WI38 (cell line): ENCODE results near the gene COL13A1.

Source experiments
- H3K4me3 ChIP-seq: 2 replicates; pipeline ENCODE4 v1.5.1; 2011; ENCODE audit warnings: low read depth, mild to moderate bottlenecking, control low read depth, low read length
- TF ChIP-seq, protein P1 (sequence below): IDR thresholded peaks from 2 replicates; pipeline ENCODE4 v1.5.1; 2012; ENCODE audit warnings: low read depth, mild to moderate bottlenecking, control low read depth, low read length

COL13A1 gene

DNA sequence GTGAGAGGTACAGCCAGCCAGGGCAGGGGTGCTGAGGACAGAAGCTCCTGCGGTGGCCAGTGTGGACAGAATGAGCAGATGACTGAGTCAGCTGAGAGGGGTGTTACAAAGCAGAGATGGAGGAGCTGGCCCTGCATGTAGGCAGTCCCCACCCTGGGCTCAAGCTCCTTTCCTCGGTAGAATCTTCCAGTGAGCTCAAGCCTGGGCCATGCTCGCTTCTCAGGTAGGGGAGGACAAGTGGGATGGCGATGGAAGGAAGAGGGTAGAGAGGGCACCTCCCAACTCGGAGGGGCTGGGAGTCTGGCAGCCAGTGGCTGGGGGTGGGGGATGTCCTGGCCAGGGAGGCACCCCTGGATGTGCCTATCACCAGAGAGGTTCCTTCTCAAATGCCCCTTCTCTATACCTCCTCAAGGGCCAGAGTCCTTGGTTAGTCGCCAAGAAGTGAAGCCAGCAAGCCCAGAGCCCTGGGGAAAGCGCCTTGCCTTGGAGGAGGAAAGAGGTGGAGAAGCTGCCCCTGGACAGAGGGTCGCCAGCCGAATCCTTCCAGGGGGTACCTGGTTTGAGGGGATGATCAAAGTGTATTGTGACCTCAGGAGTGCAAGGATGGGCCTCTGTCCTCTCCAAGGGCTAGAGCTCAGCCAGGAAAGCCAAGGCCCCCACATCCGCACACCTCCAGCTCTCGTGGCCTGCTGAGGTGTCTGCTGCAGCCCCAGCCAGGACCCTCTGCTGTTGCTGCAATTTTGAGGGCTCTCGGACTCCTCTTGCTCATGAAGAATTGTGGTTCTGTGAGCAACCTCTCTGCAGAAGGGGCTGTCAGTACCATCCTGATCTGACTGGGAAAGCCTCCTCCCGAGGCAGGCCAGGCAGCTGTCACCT is 162.4 kb downstream of the COL13A1 start:
- TF ChIP-seq, protein P1, sequence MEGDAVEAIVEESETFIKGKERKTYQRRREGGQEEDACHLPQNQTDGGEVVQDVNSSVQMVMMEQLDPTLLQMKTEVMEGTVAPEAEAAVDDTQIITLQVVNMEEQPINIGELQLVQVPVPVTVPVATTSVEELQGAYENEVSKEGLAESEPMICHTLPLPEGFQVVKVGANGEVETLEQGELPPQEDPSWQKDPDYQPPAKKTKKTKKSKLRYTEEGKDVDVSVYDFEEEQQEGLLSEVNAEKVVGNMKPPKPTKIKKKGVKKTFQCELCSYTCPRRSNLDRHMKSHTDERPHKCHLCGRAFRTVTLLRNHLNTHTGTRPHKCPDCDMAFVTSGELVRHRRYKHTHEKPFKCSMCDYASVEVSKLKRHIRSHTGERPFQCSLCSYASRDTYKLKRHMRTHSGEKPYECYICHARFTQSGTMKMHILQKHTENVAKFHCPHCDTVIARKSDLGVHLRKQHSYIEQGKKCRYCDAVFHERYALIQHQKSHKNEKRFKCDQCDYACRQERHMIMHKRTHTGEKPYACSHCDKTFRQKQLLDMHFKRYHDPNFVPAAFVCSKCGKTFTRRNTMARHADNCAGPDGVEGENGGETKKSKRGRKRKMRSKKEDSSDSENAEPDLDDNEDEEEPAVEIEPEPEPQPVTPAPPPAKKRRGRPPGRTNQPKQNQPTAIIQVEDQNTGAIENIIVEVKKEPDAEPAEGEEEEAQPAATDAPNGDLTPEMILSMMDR, result no peak

DNA sequence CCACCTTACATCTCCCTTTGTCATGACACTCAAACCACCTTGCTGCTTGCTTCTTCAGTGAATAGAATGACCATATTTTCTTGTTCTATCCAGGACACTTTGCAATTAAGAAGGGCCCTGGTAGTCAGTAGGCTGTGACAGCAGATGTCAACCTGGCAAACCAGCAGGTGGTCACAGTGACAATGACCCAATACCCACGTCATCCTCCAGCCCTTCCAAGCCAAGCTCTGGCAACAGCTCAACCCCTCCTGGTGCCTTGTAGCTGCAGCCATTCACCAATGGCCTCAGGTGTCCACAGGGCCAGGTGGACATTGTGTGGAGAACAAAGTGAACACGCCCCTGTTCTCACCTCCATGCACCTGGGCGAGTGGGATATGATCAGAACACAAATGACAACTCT is 163.4 kb downstream of the COL13A1 start:
- no peak overlapping the region for H3K4me3 ChIP-seq
- TF ChIP-seq, protein P1, result no peak

More for the DNA sequence above, 162.4 kb downstream of the COL13A1 start:
- H3K4me3 ChIP-seq, result no peak overlapping the region

DNA sequence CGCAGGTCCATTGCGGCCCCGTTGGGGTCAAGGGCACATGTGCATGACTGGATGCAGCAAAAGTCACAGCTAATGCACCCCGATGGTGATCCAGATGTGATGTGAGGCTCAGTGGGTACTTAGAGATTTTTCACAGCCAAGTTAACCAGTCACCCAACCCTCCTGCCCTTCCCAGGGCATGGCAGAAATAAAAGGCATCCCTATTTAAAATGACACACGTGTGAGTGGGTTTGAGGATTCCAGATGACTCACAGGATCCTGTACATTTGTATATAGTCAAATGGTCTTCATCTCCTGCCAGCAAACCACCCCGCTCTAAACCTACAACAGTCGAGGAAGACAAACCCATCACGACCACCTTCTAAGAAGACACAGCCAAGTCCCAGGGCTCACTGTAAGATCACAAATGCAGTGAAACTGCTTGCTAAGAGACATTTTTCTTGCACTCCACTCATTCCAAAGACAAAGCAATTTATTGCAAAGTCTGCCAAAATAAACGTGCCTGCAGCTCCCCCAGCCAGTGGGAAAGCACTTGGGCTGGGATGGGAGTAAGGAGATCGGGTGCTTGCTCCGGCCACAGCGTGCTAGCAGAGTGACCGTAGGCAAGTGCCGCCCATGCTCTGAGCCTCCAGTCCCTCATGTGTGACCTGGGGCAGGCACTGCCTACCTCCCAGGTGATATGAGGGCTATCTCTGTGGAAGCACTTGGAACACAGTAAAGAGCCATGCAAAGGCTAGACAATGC is 164.4 kb downstream of the COL13A1 start:
- H3K4me3 ChIP-seq, result no peak overlapping the region
- TF ChIP-seq, protein P1, result no peak

DNA sequence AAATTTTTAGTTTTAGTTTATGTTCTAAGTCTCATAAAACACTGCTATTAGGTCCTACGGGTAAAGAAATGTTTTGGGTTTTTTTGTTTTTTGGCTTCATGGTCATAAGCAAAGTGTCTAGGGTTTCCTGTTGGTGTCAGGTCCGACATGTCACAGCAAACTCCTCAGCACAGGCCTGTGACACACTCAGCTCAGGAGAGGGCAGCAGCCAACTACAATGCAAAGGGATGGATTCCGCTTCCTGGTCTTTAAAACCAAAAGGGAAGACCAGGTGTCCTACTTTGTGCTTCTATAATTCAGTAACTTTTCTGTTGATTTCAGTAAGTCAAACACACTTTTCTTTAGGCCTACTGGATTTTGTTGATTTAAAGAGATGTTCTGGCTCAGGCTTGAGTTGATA is 167.1 kb downstream of the COL13A1 start:
- no peak overlapping the region for H3K4me3 ChIP-seq
- TF ChIP-seq, protein P1, result 0 out of 2 replicates have a peak, but pooled peaks have one; percentile 4

- H3K4me3 ChIP-seq, result no peak overlapping the region
- TF ChIP-seq, protein P1, result no peak
These were observed 168.3 kb downstream of the COL13A1 start for GRCh38 chr10:69969977-69970376.

GRCh38 chr10:69972981-69973397 is 171.3 kb downstream of the COL13A1 start:
- H3K4me3 ChIP-seq, result no peak overlapping the region
- TF ChIP-seq, protein P1, result no peak

GRCh38 chr10:69973678-69974077 is 172.0 kb downstream of the COL13A1 start:
- H3K4me3 ChIP-seq, result no peak overlapping the region
- TF ChIP-seq, protein P1, result no peak
